ENCODE measurements around the gene DOCK8.
"Not testable (repeated sequence)": the region's sequence is repeated elsewhere in the genome, so short reads cannot be mapped to it uniquely, and the experiment has no call there.

Gene DOCK8

DNA sequence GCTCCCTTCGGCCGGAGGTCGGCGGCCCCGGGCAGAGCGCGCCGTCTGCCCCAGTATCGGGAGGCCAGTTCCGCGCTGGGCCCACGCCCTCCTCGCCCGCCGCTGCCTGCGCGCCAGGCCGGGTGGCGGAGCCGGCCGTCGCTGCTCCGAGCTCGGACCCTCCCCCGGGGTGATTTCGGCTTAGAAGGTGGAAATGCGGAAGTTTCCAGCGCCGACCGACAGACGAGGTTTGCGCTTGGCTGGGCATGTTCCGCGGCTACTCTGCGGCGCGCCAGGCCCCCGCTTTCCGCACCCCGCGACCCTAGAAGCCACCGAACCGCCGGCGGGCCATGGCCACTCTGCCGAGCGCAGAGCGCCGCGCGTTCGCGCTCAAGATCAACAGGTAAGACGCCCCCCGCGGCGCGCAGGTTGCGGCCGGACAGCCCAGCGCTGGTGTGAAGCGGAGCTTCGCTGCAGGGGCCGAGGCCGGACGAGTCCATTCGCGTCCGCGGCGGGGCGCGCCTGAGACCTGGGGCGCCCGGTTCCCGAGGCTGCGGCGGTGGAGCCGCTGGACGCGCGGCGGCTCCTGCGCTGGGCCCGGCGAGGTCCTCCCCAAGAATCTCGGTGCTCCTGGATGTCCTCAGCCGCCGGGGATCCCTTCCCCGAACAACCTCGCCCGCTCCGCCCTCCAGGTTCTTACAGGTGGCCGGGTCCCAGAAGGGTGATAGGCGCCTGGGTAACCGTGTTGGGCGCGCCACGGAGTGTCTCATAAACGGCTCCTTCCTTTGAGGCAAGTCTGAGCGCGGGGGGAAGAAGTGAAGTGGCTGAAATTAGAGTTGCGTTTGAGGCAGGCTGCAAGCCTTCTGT is at the start of gene DOCK8:
Gene DOCK8 (plus strand): TSS at position 218 of the 846 bp plus-strand sequence. CDS start 112 bp downstream, at position 330.
- no peak for DNase-seq

GRCh38 chr9:169757-170156 is 44.9 kb upstream of the DOCK8 start:
- DNase-seq: not testable (repeated sequence)

DNA sequence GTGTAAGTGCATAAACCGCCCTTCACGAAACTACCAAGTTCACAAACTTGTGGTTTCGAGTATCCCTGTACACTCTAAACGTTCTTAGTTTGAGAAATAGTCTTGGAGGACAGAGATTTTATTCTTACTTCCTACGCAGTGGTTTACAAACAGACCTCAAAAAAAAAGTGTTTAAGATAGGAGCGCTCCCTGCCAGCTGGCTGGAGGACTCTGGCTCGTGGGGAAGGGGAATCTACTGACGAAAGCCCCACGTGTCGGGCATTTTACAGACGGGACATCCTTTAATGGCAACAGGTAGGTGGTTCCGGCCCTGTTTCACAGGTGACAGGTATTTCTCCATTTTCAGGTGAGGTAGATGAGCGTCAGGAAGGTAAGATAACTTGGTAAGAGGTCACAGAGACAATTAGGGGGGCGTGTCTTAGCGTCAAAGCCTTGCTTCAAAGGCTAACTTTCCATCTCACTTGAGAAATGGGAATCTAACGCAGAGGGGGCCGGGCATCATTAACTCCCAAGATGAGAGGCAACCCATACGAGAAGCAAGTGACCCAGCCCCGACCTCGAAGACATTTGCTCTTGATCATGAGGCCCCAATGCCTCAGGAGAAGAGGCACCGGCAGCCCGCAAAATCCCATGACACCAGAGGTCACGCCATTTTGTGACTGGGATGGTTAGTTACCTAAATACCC is 36.4 kb upstream of the DOCK8 start:
- DNase-seq: not testable (repeated sequence)

DNA sequence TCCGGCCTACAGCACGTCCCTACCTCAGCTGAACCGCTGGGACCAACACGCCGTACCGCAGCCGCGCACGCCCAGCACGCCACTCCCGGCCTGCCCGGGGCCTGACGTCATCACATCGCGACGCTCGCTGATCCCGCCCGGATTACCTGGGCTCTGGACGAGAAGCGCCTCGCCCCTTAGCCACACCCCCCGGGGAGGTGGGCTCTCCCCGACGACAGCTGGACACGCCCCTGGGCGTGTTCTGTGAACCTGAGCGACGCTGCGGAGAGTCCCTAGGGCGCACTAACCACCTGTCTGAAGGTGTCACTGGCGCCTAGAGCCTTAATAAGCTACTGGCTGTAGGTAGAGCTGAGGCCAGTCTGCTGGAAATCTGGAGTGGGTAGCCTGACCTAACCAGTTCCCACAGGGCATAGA is 35.7 kb upstream of the DOCK8 start, which contains the start of gene ZNG1A:
Gene ZNG1A (minus strand): TSS at position 87 of the 414 bp plus-strand sequence. CDS start 87 bp downstream, outside the sequence.
- not testable (repeated sequence) for DNase-seq

DNA sequence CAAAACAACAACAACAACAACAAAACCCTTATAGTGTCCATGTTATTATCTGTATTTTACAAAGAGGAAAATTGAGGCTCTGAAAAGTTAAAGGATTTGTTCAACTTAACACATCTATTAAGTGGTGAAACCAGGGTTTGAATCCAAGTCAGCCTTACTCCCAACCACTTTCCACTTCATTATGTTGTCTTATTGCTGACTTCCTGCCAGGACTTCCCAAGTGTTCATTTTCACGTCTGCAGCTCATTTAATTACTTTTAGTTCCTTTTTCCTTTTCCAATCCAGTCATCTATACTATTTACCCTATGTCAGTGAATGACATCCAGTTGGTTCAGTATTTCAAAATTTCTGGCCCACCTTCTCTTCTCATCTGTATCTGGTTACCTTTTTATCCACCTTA is 15.1 kb upstream of the DOCK8 start:
- not testable (repeated sequence) for DNase-seq

DNA sequence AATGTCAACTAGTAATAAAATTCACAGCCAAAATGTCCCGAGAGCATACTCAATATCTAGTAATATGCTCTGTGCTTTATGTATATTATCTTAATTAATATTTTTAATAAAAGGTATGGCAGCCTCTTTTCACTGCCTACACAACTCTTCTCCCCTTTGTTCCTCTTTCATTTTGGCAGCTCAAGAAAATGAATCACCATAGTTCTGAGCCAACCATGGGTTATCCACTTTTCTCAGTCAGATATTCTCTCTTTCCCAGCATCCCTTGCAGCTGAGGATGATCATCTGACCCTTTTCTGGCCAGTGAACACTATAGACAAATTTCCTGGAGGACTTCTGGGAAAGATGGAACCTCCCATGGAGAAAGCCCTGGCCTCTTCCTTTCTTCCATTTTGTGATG is 8.2 kb upstream of the DOCK8 start:
- no peak for DNase-seq

- no peak for DNase-seq
Measured at GRCh38 chr9:209143-209758, 5.4 kb upstream of the DOCK8 start.

DNA sequence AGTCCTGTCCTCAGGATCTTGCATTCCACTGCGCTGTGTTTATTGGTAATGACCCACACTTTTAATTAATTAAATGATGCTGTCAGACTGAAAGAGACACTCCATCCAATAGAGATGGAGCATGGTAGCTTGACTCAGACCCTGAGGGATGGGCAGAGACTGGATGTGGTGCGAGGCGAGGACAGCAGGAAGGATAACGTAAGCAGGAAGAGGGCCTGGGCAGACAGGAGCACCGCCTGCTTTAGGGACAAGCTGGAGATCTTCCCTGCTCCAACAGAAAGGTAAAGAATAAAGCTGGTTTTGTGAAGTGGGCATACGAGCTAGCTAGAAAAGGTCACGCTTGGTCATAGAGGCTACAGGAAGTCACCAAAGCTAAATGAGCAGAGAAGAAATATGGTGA is 3.6 kb upstream of the DOCK8 start:
- no peak for DNase-seq

GRCh38 chr9:211557-211956 is 3.1 kb upstream of the DOCK8 start:
- DNase-seq: no peak

- DNase-seq: no peak
Measured at GRCh38 chr9:212297-212696, 2.4 kb upstream of the DOCK8 start.

- DNase-seq: not testable (repeated sequence)
Measured at GRCh38 chr9:213901-214300, 764 bp upstream of the DOCK8 start.

DNA sequence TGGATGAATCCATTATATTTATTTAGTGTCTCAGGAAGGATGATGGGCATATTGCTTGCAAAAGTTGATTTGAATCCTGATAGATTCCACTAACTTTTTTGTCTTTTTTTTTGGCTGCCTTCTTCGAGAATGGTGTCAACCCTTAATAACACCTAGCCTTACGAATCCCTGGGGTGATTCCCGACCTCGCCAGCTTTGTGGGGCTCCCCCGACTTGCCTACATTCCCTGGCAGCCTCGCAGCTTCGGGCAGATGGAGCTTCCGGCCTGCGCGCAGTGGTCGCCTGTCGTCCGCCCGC is 366 bp upstream of the DOCK8 start:
- no peak for DNase-seq

DNA sequence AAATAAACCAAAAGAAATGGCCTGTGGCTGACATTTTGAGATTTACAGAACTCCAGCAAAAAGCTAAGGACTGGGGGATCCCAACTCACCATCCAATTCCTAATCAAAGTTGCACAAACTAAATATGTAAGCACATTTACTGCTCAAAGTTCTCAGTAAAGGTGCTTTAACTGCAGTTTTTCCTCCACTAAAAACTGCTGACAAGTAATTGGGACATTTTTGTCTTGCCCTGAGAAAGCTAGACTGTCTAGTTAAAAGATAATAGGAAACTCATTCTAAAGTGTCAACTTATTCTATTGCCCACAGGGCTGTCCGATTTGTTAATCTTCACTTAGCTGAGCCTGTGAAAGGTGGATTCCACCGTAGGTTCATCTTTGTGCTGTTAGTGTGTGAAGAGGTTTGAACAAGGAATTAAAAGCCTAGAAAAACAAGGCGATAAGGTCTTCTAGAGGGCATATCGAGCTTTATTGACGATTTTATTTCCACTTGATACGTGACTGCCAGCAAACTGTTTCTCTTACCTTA is 1.0 kb downstream of the DOCK8 start:
- DNase-seq: no peak

DNA sequence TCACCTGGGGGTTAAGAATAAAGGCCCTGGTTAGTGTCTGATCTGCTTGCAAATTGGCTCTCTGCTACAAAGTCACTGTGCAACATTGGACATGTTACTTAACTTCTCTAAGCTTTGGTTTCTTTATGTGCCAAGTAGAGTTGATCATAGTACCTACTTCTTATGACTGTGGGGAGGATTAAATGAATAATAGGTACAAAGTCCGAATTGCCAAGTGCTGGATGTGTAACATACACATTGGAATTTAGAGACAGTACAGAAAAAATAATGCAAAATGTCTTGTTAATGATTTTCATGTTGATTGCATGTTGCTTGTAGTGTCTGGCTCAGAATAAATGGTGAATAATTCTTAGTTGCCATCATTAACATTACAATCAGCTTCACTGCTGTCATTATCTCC is 2.2 kb downstream of the DOCK8 start:
- DNase-seq: no peak

DNA sequence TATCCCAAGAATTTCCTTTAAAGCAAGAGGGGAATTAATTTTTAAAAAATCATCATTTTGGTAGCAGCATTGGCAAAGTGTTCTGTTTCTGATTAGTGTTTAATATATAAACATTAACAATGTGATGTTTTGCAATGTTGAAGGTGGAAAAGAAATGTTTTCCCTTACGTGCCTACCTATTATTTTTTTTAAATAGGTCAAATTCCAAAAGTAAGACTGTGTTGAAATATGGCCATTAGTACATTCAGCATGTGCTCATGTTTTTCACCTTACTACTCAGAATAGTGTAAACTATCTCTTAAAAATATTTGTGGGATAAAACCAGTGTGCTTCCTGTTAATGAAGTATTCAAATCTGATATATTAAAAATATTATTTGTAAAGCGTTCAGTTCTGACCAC is 3.3 kb downstream of the DOCK8 start:
- no peak for DNase-seq

- not testable (repeated sequence) for DNase-seq
Measured at GRCh38 chr9:219036-219435, 4.4 kb downstream of the DOCK8 start.

GRCh38 chr9:219670-220365 is 5.2 kb downstream of the DOCK8 start:
- no peak for DNase-seq

DNA sequence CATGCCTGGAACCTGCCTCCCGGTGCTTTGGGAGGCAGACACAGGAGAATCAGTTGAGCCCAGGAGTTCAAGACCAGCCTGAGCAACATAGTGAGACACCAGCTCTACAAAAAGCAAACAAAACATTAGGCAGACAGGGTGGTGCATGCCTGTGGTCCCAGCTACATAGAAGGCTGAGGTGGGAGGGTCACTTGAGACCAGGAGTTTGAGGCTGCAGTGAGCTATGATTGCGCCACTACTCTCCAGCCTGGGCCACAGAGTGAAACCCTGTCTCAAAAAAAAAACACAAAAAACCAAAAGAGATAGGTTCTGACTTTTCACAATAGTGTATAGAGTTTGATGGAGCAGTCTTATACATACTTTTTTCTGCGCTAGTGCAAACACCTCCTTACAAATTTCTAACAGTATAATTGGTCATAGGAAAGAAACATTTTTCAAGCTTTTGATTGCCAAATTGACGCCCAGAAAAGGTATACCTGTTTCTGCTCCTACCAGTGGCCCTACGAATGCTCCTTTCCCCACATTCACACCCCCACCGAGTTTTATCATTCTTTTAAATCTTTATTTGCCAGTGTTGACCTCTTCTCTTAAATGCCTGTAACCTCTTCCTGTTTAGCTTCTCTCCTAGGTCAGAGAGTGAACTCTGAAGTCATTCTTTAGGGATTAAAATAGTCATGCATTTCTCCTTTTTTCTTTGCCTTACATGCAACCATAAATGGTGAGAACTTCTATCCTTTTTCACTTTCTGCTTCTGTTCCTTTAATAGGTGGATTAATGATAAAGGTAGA is 7.5 kb downstream of the DOCK8 start:
- no peak for DNase-seq

DNA sequence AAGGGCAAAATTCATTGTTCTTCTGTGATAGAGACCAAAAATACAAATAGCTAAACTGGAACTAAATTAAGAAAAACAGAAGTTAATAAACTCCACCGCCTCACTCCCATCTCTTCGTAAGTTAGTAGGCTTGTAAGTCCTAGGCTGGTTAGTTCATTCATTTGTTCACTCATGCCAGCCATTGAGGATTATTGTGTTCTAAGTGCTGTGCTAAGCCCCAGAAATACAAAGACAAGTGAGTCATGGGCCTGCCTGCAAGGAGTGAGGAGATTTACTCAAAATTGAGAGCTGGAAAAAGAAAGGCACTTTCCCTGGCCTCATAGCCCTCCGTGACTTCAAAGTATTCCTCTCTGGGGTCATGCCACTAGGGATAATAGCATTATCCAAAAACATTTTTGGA is 8.5 kb downstream of the DOCK8 start:
- DNase-seq: no peak

GRCh38 chr9:224026-224425 is 9.4 kb downstream of the DOCK8 start:
- DNase-seq: no peak

GRCh38 chr9:224582-225520 is 10.2 kb downstream of the DOCK8 start:
- no peak for DNase-seq

All from NCI-H2029 treated with DMSO at 0.1 percent for 48 hours (cell line).